ENCODE results near the gene CEMIP. TPM values are rescaled to one million over a fixed set of nuclear protein-coding genes. Genes with fewer than 3 reads are reported as not detected.

The CEMIP gene
- polyA plus RNA-seq, 3 donors: not detected

- Mint-ChIP-seq H3K4me3 (no peak overlapping the region), H3K9me3 (no peaks in the 10 kb centered on the region), H3K36me3 (no peaks in the 10 kb centered on the region), H3K27me3 (ENCODE audit: low read depth in 3 of 3) (peaks cover 0 to 5% (median 1%) of the 10 kb centered on the region in 3 donors), H3K27ac (no peak overlapping the region), H3K4me1 (peaks cover 10% of the 10 kb centered on the region)
- no peaks in the 10 kb centered on the region for H3K79me2 ChIP-seq (ENCODE audit: insufficient read depth, low read length)
- H3K4me3 ChIP-seq (replicated peaks in 1 of 3; ENCODE audit: low read depth in 2 of 3, low read length in 3 of 3): no peak overlapping the region
- TF ChIP-seq CTCF (IDR thresholded peaks at IDR 0.05): no peak
- no peaks in the 10 kb centered on the region for H3K27me3 ChIP-seq (ENCODE audit: control insufficient read depth in 2 of 2, insufficient read depth in 2 of 2, low read length in 2 of 2)
- H3K36me3 ChIP-seq (replicated peaks in 1 of 2; ENCODE audit: control insufficient read depth in 1 of 2, insufficient read depth in 2 of 2, low read length in 2 of 2): no peaks in the 10 kb centered on the region
- no peak for DNase-seq
- no peak overlapping the region for H3K9ac ChIP-seq (ENCODE audit: insufficient read depth, low read length, poor library complexity, severe bottlenecking)
- no peaks in the 10 kb centered on the region for H3K4me1 ChIP-seq (ENCODE audit: control insufficient read depth in 1 of 2, insufficient read depth in 2 of 2, low read length in 2 of 2)
- no peak overlapping the region for H2AFZ ChIP-seq (ENCODE audit: insufficient read depth, low read depth, low read length, poor library complexity, severe bottlenecking)
- intact Hi-C loops (cut with micrococcal nuclease): no loop called here
- H3K9me3 ChIP-seq (replicated peaks in 1 of 2; ENCODE audit: control insufficient read depth in 1 of 2, insufficient read depth in 1 of 2, low read length in 2 of 2): no peaks in the 10 kb centered on the region
- no peak overlapping the region for H3K4me2 ChIP-seq (replicated peaks; ENCODE audit: extremely low read depth, low read length, poor library complexity, severe bottlenecking)
- 77% methylated on average over 2 of the region's 3 CpGs for WGBS (ENCODE audit: insufficient coverage)
- H3K27ac ChIP-seq (ENCODE audit: low read depth in 1 of 2, low read length in 2 of 2): no peak overlapping the region
- H4K20me1 ChIP-seq (ENCODE audit: insufficient read depth, low read length): no peaks in the 10 kb centered on the region
Observed at GRCh38 chr15:80888846-80889245, 109.7 kb downstream of the CEMIP start.

- WGBS (ENCODE audit: insufficient coverage): 91% methylated on average over 2 of the region's 8 CpGs
- Histone ChIP-seq H3K27ac (ENCODE audit: low read depth in 1 of 2, low read length in 2 of 2) (no peak overlapping the region), H4K20me1 (ENCODE audit: insufficient read depth, low read length) (no peaks in the 10 kb centered on the region), H3K9ac (ENCODE audit: insufficient read depth, low read length, poor library complexity, severe bottlenecking) (no peak overlapping the region), H3K27me3 (ENCODE audit: control insufficient read depth in 2 of 2, insufficient read depth in 2 of 2, low read length in 2 of 2) (no peaks in the 10 kb centered on the region), H3K9me3 (replicated peaks in 1 of 2; ENCODE audit: control insufficient read depth in 1 of 2, insufficient read depth in 1 of 2, low read length in 2 of 2) (no peaks in the 10 kb centered on the region), H3K36me3 (replicated peaks in 1 of 2; ENCODE audit: control insufficient read depth in 1 of 2, insufficient read depth in 2 of 2, low read length in 2 of 2) (no peaks in the 10 kb centered on the region), H2AFZ (ENCODE audit: insufficient read depth, low read depth, low read length, poor library complexity, severe bottlenecking) (no peak overlapping the region), H3K4me2 (replicated peaks; ENCODE audit: extremely low read depth, low read length, poor library complexity, severe bottlenecking) (no peak overlapping the region), H3K4me1 (ENCODE audit: control insufficient read depth in 1 of 2, insufficient read depth in 2 of 2, low read length in 2 of 2) (no peaks in the 10 kb centered on the region), H3K4me3 (replicated peaks in 1 of 3; ENCODE audit: low read depth in 2 of 3, low read length in 3 of 3) (no peak overlapping the region), H3K79me2 (ENCODE audit: insufficient read depth, low read length) (no peaks in the 10 kb centered on the region)
- no peaks in the 10 kb centered on the region for H3K9me3 Mint-ChIP-seq
- H3K27me3 Mint-ChIP-seq (ENCODE audit: low read depth in 3 of 3): peaks cover 0 to 3% (median 1%) of the 10 kb centered on the region in 3 donors
- no peak overlapping the region for H3K27ac Mint-ChIP-seq
- no peaks in the 10 kb centered on the region for H3K36me3 Mint-ChIP-seq
- no peak overlapping the region for H3K4me3 Mint-ChIP-seq
- TF ChIP-seq CTCF (IDR thresholded peaks at IDR 0.05): no peak
- peaks cover 10% of the 10 kb centered on the region for H3K4me1 Mint-ChIP-seq
- intact Hi-C loops (cut with micrococcal nuclease): no loop called here
- no peak for DNase-seq
Observed at GRCh38 chr15:80890341-80891005, 111.3 kb downstream of the CEMIP start.
